Measurements from ENCODE around the gene ZNF543. TPM values are rescaled to one million over a fixed set of nuclear protein-coding genes. Genes with fewer than 3 reads are reported as not detected.

Gene ZNF543
- total RNA-seq = 6.7 and 6.9 TPM in 2 replicates
- polyA plus RNA-seq = 0.61 and 2.6 TPM in 2 replicates

GRCh38 chr19:57320180-57321084, at the start of gene ZNF543:
Gene ZNF543 (plus strand): TSS chr19:57320472. CDS start chr19:57320854, 382 bp downstream.
- Histone ChIP-seq H4K20me1 (ENCODE audit: insufficient read depth, poor library complexity, severe bottlenecking) (no peaks in the 10 kb centered on the region), H3K9me3 (ENCODE audit: low read depth) (no peaks in the 10 kb centered on the region), H3K79me2 (peaks cover 26% of the 10 kb centered on the region), H3K9me2 (replicated peaks; ENCODE audit: insufficient read depth) (no peaks in the 10 kb centered on the region), H3K4me2 (peak within 1 kb of the TSS; percentile 84), H3K27ac (peak within 1 kb of the TSS; percentile 90), H2AFZ (peak within 1 kb of the TSS; percentile 92), H3K4me1 (ENCODE audit: insufficient read depth) (peaks cover 9% of the 10 kb centered on the region), H3K27me3 (peaks cover 28% of the 10 kb centered on the region), H3K4me3 (peak within 1 kb of the TSS; percentile 56), H3K36me3 (replicated peaks; ENCODE audit: insufficient read depth, low read depth) (no peaks in the 10 kb centered on the region)
- 2% methylated on average over 68 of the region's 71 CpGs for WGBS (ENCODE audit: low lambda C conversion rate, missing lambda C conversion rate)
- peak; percentile 98 for DNase-seq (ENCODE audit: low spot score)
- TF ChIP-seq EZH2phosphoT487 (IDR thresholded peaks at IDR 0.05; ENCODE audit: low read depth, severe bottlenecking, unreplicated experiment) (no peak), EZH2 (IDR thresholded peaks at IDR 0.05; ENCODE audit: borderline replicate concordance) (no peak)
- TF ChIP-seq, protein P1, sequence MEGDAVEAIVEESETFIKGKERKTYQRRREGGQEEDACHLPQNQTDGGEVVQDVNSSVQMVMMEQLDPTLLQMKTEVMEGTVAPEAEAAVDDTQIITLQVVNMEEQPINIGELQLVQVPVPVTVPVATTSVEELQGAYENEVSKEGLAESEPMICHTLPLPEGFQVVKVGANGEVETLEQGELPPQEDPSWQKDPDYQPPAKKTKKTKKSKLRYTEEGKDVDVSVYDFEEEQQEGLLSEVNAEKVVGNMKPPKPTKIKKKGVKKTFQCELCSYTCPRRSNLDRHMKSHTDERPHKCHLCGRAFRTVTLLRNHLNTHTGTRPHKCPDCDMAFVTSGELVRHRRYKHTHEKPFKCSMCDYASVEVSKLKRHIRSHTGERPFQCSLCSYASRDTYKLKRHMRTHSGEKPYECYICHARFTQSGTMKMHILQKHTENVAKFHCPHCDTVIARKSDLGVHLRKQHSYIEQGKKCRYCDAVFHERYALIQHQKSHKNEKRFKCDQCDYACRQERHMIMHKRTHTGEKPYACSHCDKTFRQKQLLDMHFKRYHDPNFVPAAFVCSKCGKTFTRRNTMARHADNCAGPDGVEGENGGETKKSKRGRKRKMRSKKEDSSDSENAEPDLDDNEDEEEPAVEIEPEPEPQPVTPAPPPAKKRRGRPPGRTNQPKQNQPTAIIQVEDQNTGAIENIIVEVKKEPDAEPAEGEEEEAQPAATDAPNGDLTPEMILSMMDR (IDR thresholded peaks at IDR 0.05; ENCODE audit: poor library complexity) = no peak

DNA sequence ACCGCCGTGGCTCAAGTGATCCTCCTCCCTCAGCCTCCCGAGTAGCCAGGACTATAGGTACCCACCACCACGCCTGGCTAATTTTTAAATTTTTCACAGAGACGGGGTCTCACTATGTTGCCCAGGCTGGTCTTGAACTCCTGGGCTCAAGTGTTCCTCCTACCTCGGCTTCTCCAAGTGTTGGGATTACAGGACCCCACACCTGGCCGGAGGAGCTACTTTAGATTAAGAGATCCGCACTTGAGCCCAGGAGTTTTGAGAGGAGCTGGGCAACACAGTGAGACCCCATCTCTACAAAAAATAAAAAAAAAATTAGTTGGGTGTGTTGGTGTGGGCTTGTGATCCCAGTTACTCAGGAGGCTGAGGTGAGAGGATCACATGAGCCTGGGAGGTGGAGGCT, 49.0 kb upstream of the ZNF543 start:
- Histone ChIP-seq H3K27me3 (no peaks in the 10 kb centered on the region), H3K4me2 (no peak overlapping the region), H4K20me1 (ENCODE audit: insufficient read depth, poor library complexity, severe bottlenecking) (no peaks in the 10 kb centered on the region), H2AFZ (no peak overlapping the region), H3K27ac (no peak overlapping the region), H3K9me2 (replicated peaks; ENCODE audit: insufficient read depth) (no peaks in the 10 kb centered on the region), H3K9me3 (ENCODE audit: low read depth) (no peaks in the 10 kb centered on the region), H3K36me3 (replicated peaks; ENCODE audit: insufficient read depth, low read depth) (no peaks in the 10 kb centered on the region), H3K4me1 (ENCODE audit: insufficient read depth) (peaks cover 8% of the 10 kb centered on the region), H3K4me3 (no peak overlapping the region), H3K79me2 (no peaks in the 10 kb centered on the region)
- whole genome bisulfite sequencing (ENCODE audit: low lambda C conversion rate, missing lambda C conversion rate) = 95% methylated on average over 8 of the region's 8 CpGs
- DNase-seq (ENCODE audit: low spot score) = no peak
- TF ChIP-seq, protein P1 (IDR thresholded peaks at IDR 0.05; ENCODE audit: poor library complexity) = no peak
- TF ChIP-seq EZH2phosphoT487 (IDR thresholded peaks at IDR 0.05; ENCODE audit: low read depth, severe bottlenecking, unreplicated experiment) (no peak), EZH2 (IDR thresholded peaks at IDR 0.05; ENCODE audit: borderline replicate concordance) (no peak)

- H4K20me1 ChIP-seq (ENCODE audit: insufficient read depth, poor library complexity, severe bottlenecking) = no peaks in the 10 kb centered on the region
- H3K9me3 ChIP-seq (ENCODE audit: low read depth) = no peaks in the 10 kb centered on the region
- H3K79me2 ChIP-seq = peaks cover under 1% of the 10 kb centered on the region
- no peaks in the 10 kb centered on the region for H3K9me2 ChIP-seq (replicated peaks; ENCODE audit: insufficient read depth)
- no peaks in the 10 kb centered on the region for H3K27me3 ChIP-seq
- no peaks in the 10 kb centered on the region for H3K36me3 ChIP-seq (replicated peaks; ENCODE audit: insufficient read depth, low read depth)
- no peak for TF ChIP-seq EZH2 (IDR thresholded peaks at IDR 0.05; ENCODE audit: borderline replicate concordance)
- TF ChIP-seq, protein P1 (IDR thresholded peaks at IDR 0.05; ENCODE audit: poor library complexity) = no peak
- TF ChIP-seq EZH2phosphoT487 (IDR thresholded peaks at IDR 0.05; ENCODE audit: low read depth, severe bottlenecking, unreplicated experiment) = no peak
- 93% methylated on average over 1 of the region's 1 CpG for WGBS (ENCODE audit: low lambda C conversion rate, missing lambda C conversion rate)
- no peak overlapping the region for H2AFZ ChIP-seq
- H3K4me2 ChIP-seq = no peak overlapping the region
- no peak for DNase-seq (ENCODE audit: low spot score)
- no peaks in the 10 kb centered on the region for H3K4me1 ChIP-seq (ENCODE audit: insufficient read depth)
- no peak overlapping the region for H3K4me3 ChIP-seq
- H3K27ac ChIP-seq = no peak overlapping the region
Measured at GRCh38 chr19:57273014-57273413, 47.3 kb upstream of the ZNF543 start.

Measured in hepatocyte (in vitro differentiated cells).